Subcutaneous abdominal adipose tissue (tissue), 5 donors: ENCODE data around the gene ZNF318.
"Not testable (repeated sequence)": the region's sequence is repeated elsewhere in the genome, so short reads cannot be mapped to it uniquely, and the experiment has no call there.

Experiments used
- H3K27ac ChIP-seq: one replicate; pipeline ENCODE4 v1.7.0; 2013; ENCODE audit warnings: low read depth, mild to moderate bottlenecking, inconsistent platforms, low read length, moderate library complexity
- H3K27me3 ChIP-seq, 5 donors: one replicate each; pipeline ENCODE4 v1.7.0; 2013; ENCODE audit warnings: low read length in 5 of 5, inconsistent platforms in 1 of 5; ENCODE audit not compliant: control insufficient read depth in 5 of 5, insufficient read depth in 4 of 5
- H3K36me3 ChIP-seq, 5 donors: one replicate each; pipeline ENCODE4 v1.7.0; 2013; ENCODE audit warnings: low read length in 5 of 5; ENCODE audit not compliant: control insufficient read depth in 5 of 5, insufficient read depth in 5 of 5
- H3K4me1 ChIP-seq, 5 donors: one replicate each; pipeline ENCODE4 v1.7.0; 2013; ENCODE audit warnings: low read length in 5 of 5, mild to moderate bottlenecking in 3 of 5, moderate library complexity in 1 of 5; ENCODE audit not compliant: control insufficient read depth in 5 of 5, insufficient read depth in 5 of 5
- H3K4me3 ChIP-seq, 5 donors: one replicate each; pipeline ENCODE4 v1.7.0; 2013; ENCODE audit warnings: low read length in 5 of 5, low read depth in 1 of 5
- H3K9ac ChIP-seq, 5 donors: one replicate each; pipeline ENCODE4 v1.7.0; 2013; ENCODE audit warnings: low read length in 5 of 5, mild to moderate bottlenecking in 4 of 5, moderate library complexity in 3 of 5
- H3K9me3 ChIP-seq, 5 donors: one replicate each; pipeline ENCODE4 v1.7.0; 2013; ENCODE audit warnings: low read length in 5 of 5; ENCODE audit not compliant: control insufficient read depth in 5 of 5
- donor health status: healthy.
- donor health status: healthy.
- donor health status: healthy.
- donor health status: healthy.
- donor health status: healthy.

ZNF318 gene

GRCh38 chr6:43369174-43370002 is at the start of gene ZNF318:
TSS of gene ZNF318 (minus strand) at chr6:43369647. CDS start at chr6:43369365, 282 bp downstream.
- peak within 1 kb of the TSS; percentile 77 to 91 (median 80) for H3K4me3 ChIP-seq
- peak within 1 kb of the TSS; percentile 5 for H3K27ac ChIP-seq
- peaks cover 7 to 12% (median 10%) of the 10 kb centered on the region in 5 donors for H3K36me3 ChIP-seq
- peaks cover 8 to 24% (median 19%) of the 10 kb centered on the region in 5 donors for H3K4me1 ChIP-seq
- no peaks in the 10 kb centered on the region for H3K9me3 ChIP-seq
- H3K9ac ChIP-seq: peak within 1 kb of the TSS; percentile 71 to 82 (median 75)
- H3K27me3 ChIP-seq: no peaks in the 10 kb centered on the region

GRCh38 chr6:43416935-43417334 is 47.5 kb upstream of the ZNF318 start:
- H3K9me3 ChIP-seq: no peaks in the 10 kb centered on the region
- H3K9ac ChIP-seq: no peak overlapping the region
- no peak overlapping the region for H3K27ac ChIP-seq
- H3K4me3 ChIP-seq: no peak overlapping the region
- no peaks in the 10 kb centered on the region for H3K4me1 ChIP-seq
- peaks cover 0 to 2% (median 0%) of the 10 kb centered on the region in 5 donors for H3K27me3 ChIP-seq
- H3K36me3 ChIP-seq: no peaks in the 10 kb centered on the region

- not testable (repeated sequence) for H3K27ac ChIP-seq, H3K4me1 ChIP-seq, H3K27me3 ChIP-seq
Observed at GRCh38 chr6:43415275-43415674, 45.8 kb upstream of the ZNF318 start.

GRCh38 chr6:43413002-43413401 is 43.6 kb upstream of the ZNF318 start:
- Histone ChIP-seq H3K9me3 (no peaks in the 10 kb centered on the region), H3K36me3 (no peaks in the 10 kb centered on the region), H3K4me1 (no peaks in the 10 kb centered on the region), H3K4me3 (no peak overlapping the region), H3K27me3 (no peaks in the 10 kb centered on the region), H3K9ac (no peak overlapping the region), H3K27ac (no peak overlapping the region)

More at GRCh38 chr6:43415275-43415674, 45.8 kb upstream of the ZNF318 start:
- H3K4me3 ChIP-seq, H3K36me3 ChIP-seq, H3K9ac ChIP-seq, H3K9me3 ChIP-seq: not testable (repeated sequence)

- H3K9me3 ChIP-seq: no peaks in the 10 kb centered on the region
- no peak overlapping the region for H3K4me3 ChIP-seq
- H3K27ac ChIP-seq: no peak overlapping the region
- no peaks in the 10 kb centered on the region for H3K4me1 ChIP-seq
- H3K27me3 ChIP-seq: no peaks in the 10 kb centered on the region
- H3K36me3 ChIP-seq: no peaks in the 10 kb centered on the region
- H3K9ac ChIP-seq: no peak overlapping the region
Observed at GRCh38 chr6:43412541-43412940, 43.1 kb upstream of the ZNF318 start.

- not testable (repeated sequence) for H3K4me3 ChIP-seq, H3K27me3 ChIP-seq, H3K9me3 ChIP-seq, H3K4me1 ChIP-seq, H3K27ac ChIP-seq, H3K36me3 ChIP-seq, H3K9ac ChIP-seq
Observed at GRCh38 chr6:43410776-43411175, 41.3 kb upstream of the ZNF318 start.

- H3K27me3 ChIP-seq: peaks cover 0 to 4% (median 0%) of the 10 kb centered on the region in 5 donors
- no peak overlapping the region for H3K4me3 ChIP-seq
- no peaks in the 10 kb centered on the region for H3K4me1 ChIP-seq
- peaks cover 0 to 5% (median 0%) of the 10 kb centered on the region in 5 donors for H3K36me3 ChIP-seq
- H3K9me3 ChIP-seq: no peaks in the 10 kb centered on the region
- H3K9ac ChIP-seq: no peak overlapping the region
- H3K27ac ChIP-seq: no peak overlapping the region
Observed at GRCh38 chr6:43408259-43408658, 38.8 kb upstream of the ZNF318 start.

- Histone ChIP-seq H3K9ac (no peak overlapping the region), H3K27me3 (peaks cover 0 to 4% (median 0%) of the 10 kb centered on the region in 5 donors), H3K27ac (no peak overlapping the region), H3K4me1 (no peaks in the 10 kb centered on the region), H3K36me3 (peaks cover 0 to 5% (median 0%) of the 10 kb centered on the region in 5 donors), H3K9me3 (no peaks in the 10 kb centered on the region), H3K4me3 (no peak overlapping the region)
Observed at GRCh38 chr6:43407296-43407695, 37.8 kb upstream of the ZNF318 start.

GRCh38 chr6:43405354-43405753 is 35.9 kb upstream of the ZNF318 start:
- H3K9me3 ChIP-seq: no peaks in the 10 kb centered on the region
- no peak overlapping the region for H3K27ac ChIP-seq
- peaks cover 0 to 1% (median 0%) of the 10 kb centered on the region in 5 donors for H3K4me1 ChIP-seq
- H3K36me3 ChIP-seq: peaks cover 0 to 5% (median 0%) of the 10 kb centered on the region in 5 donors
- no peak overlapping the region for H3K4me3 ChIP-seq
- peaks cover 0 to 4% (median 0%) of the 10 kb centered on the region in 5 donors for H3K27me3 ChIP-seq
- no peak overlapping the region for H3K9ac ChIP-seq

- Histone ChIP-seq H3K4me1 (peaks cover 0 to 13% (median 6%) of the 10 kb centered on the region in 5 donors), H3K27ac (no peak overlapping the region), H3K36me3 (peaks cover 0 to 5% (median 0%) of the 10 kb centered on the region in 5 donors), H3K27me3 (peaks cover 0 to 4% (median 0%) of the 10 kb centered on the region in 5 donors), H3K4me3 (no peak overlapping the region), H3K9ac (no peak overlapping the region), H3K9me3 (no peaks in the 10 kb centered on the region)
Observed at GRCh38 chr6:43402820-43403219, 33.4 kb upstream of the ZNF318 start.
